Neural progenitor cell (in vitro differentiated cells): ENCODE results near the gene SFXN2. TPM values are rescaled to one million over a fixed set of nuclear protein-coding genes. Genes with fewer than 3 reads are reported as not detected.

Experiments
- DNase-seq: peaks from one replicate; pipeline ENCODE4 v3.0.0-alpha.2; 2016; ENCODE audit warnings: low spot score
- H2AFZ ChIP-seq: fragments of 200-600 bp; sonication (generic); replicated peaks from 2 replicates; pipeline ENCODE4 v1.6.1; 2016; ENCODE audit warnings: antibody characterized with exemption
- H3F3A ChIP-seq: fragments of 200-600 bp; sonication (generic); 2 replicates; pipeline ENCODE4 v1.6.1; 2016; ENCODE audit warnings: antibody characterized with exemption, low read depth
- H3K27ac ChIP-seq: fragments of 200-600 bp; sonication (generic); 2 replicates; pipeline ENCODE4 v1.5.1; 2016; ENCODE audit warnings: mild to moderate bottlenecking
- H3K27me3 ChIP-seq: fragments of 200-600 bp; sonication (generic); 2 replicates; pipeline ENCODE4 v1.6.1; 2016; ENCODE audit warnings: mild to moderate bottlenecking, moderate library complexity
- H3K36me3 ChIP-seq: fragments of 200-600 bp; sonication (generic); 2 replicates; pipeline ENCODE4 v1.5.1; 2016
- H3K4me1 ChIP-seq: fragments of 200-600 bp; sonication (generic); 2 replicates; pipeline ENCODE4 v1.6.1; 2016; ENCODE audit warnings: mixed run types
- H3K4me2 ChIP-seq: fragments of 200-600 bp; sonication (generic); 2 replicates; pipeline ENCODE4 v1.6.1; 2016
- H3K4me3 ChIP-seq: fragments of 200-600 bp; sonication (generic); 2 replicates; pipeline ENCODE4 v1.5.1; 2016
- H3K79me2 ChIP-seq: fragments of 200-600 bp; sonication (generic); 2 replicates; pipeline ENCODE4 v1.6.1; 2016; ENCODE audit warnings: low read depth
- H3K9ac ChIP-seq: fragments of 200-600 bp; sonication (generic); 2 replicates; pipeline ENCODE4 v1.6.1; 2016
- H3K9me3 ChIP-seq: fragments of 200-600 bp; sonication (generic); 2 replicates; pipeline ENCODE4 v1.5.1; 2016; ENCODE audit warnings: low read depth
- H4K20me1 ChIP-seq: fragments of 200-600 bp; sonication (generic); 2 replicates; pipeline ENCODE4 v1.6.1; 2016; ENCODE audit warnings: low read depth
- H3K27ac Mint-ChIP-seq: 3 replicates; pipeline ENCODE4 v1.8.0; 2021; ENCODE audit warnings: mixed read lengths
- H3K27me3 Mint-ChIP-seq: 2 replicates; pipeline ENCODE4 v1.8.0; 2022; ENCODE audit warnings: low read depth, mild to moderate bottlenecking, inconsistent platforms, moderate library complexity, mixed read lengths; ENCODE audit not compliant: insufficient read depth
- H3K36me3 Mint-ChIP-seq: 3 replicates; pipeline ENCODE4 v1.8.0; 2021; ENCODE audit warnings: mixed read lengths
- H3K4me1 Mint-ChIP-seq: 3 replicates; pipeline ENCODE4 v1.8.0; 2021; ENCODE audit warnings: mixed read lengths
- H3K4me3 Mint-ChIP-seq: 3 replicates; pipeline ENCODE4 v1.8.0; 2021; ENCODE audit warnings: mild to moderate bottlenecking, moderate library complexity, mixed read lengths
- H3K9me3 Mint-ChIP-seq: 3 replicates; pipeline ENCODE4 v1.8.0; 2020; ENCODE audit warnings: mixed read lengths
- EZH2 ChIP-seq: fragments of 200-600 bp; sonication (generic); IDR thresholded peaks from 2 replicates; pipeline ENCODE4 v1.6.1; 2017; ENCODE audit warnings: antibody characterized with exemption, mild to moderate bottlenecking, moderate library complexity
- EZH2phosphoT487 ChIP-seq: fragments of 200-600 bp; sonication (generic); IDR thresholded peaks from 2 replicates; pipeline ENCODE4 v1.6.1; 2017; ENCODE audit warnings: antibody characterized with exemption
- total RNA-seq: library from RNA; depleted of rRNA; stranded (reverse); fragments of >200 nt; gene quantifications from 2 replicates; pipeline ENCODE4 v1.2.3, GENCODE V29; 2015; ENCODE audit warnings: low replicate concordance
- TF ChIP-seq, protein P1 (sequence below): fragments of 200-600 bp; sonication (generic); IDR thresholded peaks from 2 replicates; pipeline ENCODE4 v1.5.1; 2017; ENCODE audit warnings: antibody characterized with exemption, mild to moderate bottlenecking

Gene SFXN2
- total RNA-seq, 1 donor from 2014 or later = 6.4 TPM

DNA sequence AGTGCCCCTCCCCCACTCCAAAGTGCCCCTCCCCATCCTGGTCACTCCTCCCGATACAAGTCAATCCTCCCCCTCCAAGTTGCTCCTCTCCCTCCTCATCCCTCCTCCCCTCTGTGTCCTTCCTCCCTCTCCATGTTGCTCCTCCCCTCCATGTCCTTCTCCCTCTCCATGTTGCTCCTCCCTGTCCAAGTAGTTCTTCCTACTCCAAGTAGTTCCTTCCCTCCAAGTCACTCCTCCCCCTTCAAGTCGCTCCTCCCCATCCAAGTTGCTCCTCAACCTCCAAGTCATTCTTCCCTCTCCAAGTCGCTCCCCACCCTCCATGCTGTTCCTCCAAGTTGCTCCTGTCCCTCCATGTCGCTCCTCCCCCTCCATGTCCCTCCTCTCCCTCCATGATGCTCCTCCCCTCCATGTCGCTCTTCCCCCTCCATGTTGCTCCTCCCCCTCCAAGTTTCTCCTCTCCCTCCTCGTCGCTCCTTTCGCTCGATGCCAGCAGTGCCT lies 20.7 kb downstream of the SFXN2 start:
- Mint-ChIP-seq H3K9me3 (no peaks in the 10 kb centered on the region), H3K36me3 (peaks cover 9% of the 10 kb centered on the region), H3K4me1 (peaks cover 5% of the 10 kb centered on the region), H3K27ac (peak overlapping the region; percentile 50), H3K4me3 (no peak overlapping the region), H3K27me3 (peaks cover 3% of the 10 kb centered on the region)
- no peak for TF ChIP-seq EZH2
- TF ChIP-seq, protein P1, sequence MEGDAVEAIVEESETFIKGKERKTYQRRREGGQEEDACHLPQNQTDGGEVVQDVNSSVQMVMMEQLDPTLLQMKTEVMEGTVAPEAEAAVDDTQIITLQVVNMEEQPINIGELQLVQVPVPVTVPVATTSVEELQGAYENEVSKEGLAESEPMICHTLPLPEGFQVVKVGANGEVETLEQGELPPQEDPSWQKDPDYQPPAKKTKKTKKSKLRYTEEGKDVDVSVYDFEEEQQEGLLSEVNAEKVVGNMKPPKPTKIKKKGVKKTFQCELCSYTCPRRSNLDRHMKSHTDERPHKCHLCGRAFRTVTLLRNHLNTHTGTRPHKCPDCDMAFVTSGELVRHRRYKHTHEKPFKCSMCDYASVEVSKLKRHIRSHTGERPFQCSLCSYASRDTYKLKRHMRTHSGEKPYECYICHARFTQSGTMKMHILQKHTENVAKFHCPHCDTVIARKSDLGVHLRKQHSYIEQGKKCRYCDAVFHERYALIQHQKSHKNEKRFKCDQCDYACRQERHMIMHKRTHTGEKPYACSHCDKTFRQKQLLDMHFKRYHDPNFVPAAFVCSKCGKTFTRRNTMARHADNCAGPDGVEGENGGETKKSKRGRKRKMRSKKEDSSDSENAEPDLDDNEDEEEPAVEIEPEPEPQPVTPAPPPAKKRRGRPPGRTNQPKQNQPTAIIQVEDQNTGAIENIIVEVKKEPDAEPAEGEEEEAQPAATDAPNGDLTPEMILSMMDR = no peak
- no peak for TF ChIP-seq EZH2phosphoT487
- no peak overlapping the region for H3K27ac ChIP-seq
- no peaks in the 10 kb centered on the region for H3K4me1 ChIP-seq
- H3K9ac ChIP-seq = no peak overlapping the region
- H2AFZ ChIP-seq = no peak overlapping the region
- no peaks in the 10 kb centered on the region for H4K20me1 ChIP-seq
- no peaks in the 10 kb centered on the region for H3K36me3 ChIP-seq
- H3F3A ChIP-seq = peaks cover 30% of the 10 kb centered on the region
- H3K4me3 ChIP-seq = no peak overlapping the region
- H3K9me3 ChIP-seq = no peaks in the 10 kb centered on the region
- no peaks in the 10 kb centered on the region for H3K27me3 ChIP-seq
- no peaks in the 10 kb centered on the region for H3K79me2 ChIP-seq
- H3K4me2 ChIP-seq = no peak overlapping the region
- DNase-seq = peak; percentile 17

DNA sequence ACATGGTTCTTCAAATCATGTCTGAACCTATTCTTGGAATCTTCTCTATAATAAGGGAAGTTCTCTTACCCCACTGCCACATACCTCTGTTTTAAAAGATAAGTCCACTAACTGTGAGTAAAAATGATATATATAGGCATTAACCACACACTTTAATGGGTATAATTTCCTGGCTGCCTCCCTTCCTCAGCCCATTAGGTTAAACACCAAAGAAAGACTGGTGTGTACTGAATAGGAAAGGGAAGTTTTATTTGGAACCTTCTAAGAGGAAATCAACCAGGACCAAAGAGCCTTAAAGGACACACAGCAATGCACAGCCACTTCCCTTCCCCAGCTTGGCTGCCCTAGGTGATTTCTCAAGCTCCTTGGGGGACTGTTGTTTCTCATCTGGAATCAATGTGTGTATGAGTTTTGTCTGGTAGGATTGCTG lies 24.3 kb downstream of the SFXN2 start:
- peaks cover 12% of the 10 kb centered on the region for H3K4me1 Mint-ChIP-seq
- no peak overlapping the region for H3K4me3 Mint-ChIP-seq
- H3K9ac ChIP-seq = no peak overlapping the region

DNA sequence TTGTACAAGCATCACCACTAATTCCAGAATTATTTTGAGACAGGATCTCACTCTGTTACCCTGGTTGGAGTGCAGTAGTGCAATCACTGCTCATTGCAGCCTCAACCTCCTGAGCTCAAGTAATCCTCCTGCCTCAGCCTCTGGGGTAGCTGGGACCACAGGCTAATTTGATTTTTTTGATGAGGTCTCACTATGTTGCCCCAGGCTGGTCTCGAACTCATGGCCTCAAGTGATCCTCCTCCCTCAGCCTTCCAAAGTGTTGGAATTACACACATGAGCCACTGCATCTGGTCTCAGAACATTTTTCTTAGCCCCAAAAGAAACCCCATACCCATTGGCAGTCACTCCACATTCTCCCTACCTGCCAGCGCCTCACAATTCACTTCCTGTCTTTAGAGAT lies 25.8 kb downstream of the SFXN2 start:
- Histone ChIP-seq H3K27me3 (no peaks in the 10 kb centered on the region), H3K79me2 (peaks cover 14% of the 10 kb centered on the region), H3K9ac (no peak overlapping the region), H3F3A (peaks cover 37% of the 10 kb centered on the region), H3K9me3 (no peaks in the 10 kb centered on the region), H3K4me2 (no peak overlapping the region), H3K27ac (no peak overlapping the region), H2AFZ (no peak overlapping the region), H3K36me3 (no peaks in the 10 kb centered on the region), H4K20me1 (no peaks in the 10 kb centered on the region), H3K4me1 (peaks cover 7% of the 10 kb centered on the region), H3K4me3 (no peak overlapping the region)
- Mint-ChIP-seq H3K4me1 (peaks cover 21% of the 10 kb centered on the region), H3K36me3 (peaks cover 2% of the 10 kb centered on the region), H3K27me3 (no peaks in the 10 kb centered on the region), H3K4me3 (no peak overlapping the region), H3K9me3 (no peaks in the 10 kb centered on the region), H3K27ac (no peak overlapping the region)
- TF ChIP-seq EZH2phosphoT487 = no peak
- no peak for TF ChIP-seq EZH2
- TF ChIP-seq, protein P1 = no peak
- DNase-seq = no peak

More for the DNA sequence above, 24.3 kb downstream of the SFXN2 start:
- Histone ChIP-seq H3K27ac (peak overlapping the region; percentile 25), H3K4me3 (no peak overlapping the region), H3K9me3 (no peaks in the 10 kb centered on the region), H3K4me1 (no peaks in the 10 kb centered on the region), H4K20me1 (no peaks in the 10 kb centered on the region), H3F3A (peaks cover 49% of the 10 kb centered on the region), H3K4me2 (no peak overlapping the region), H2AFZ (no peak overlapping the region), H3K36me3 (no peaks in the 10 kb centered on the region), H3K27me3 (no peaks in the 10 kb centered on the region), H3K79me2 (no peaks in the 10 kb centered on the region)
- Mint-ChIP-seq H3K27me3 (peaks cover 3% of the 10 kb centered on the region), H3K36me3 (peaks cover 5% of the 10 kb centered on the region), H3K27ac (no peak overlapping the region), H3K9me3 (no peaks in the 10 kb centered on the region)
- TF ChIP-seq EZH2 = no peak
- TF ChIP-seq, protein P1 = no peak
- TF ChIP-seq EZH2phosphoT487 = no peak
- no peak for DNase-seq
